PFSK-1 (cell line): Measurements from ENCODE around the gene UST.

Experiments used
- FOXP2 ChIP-seq: optimal IDR thresholded peaks from 2 replicates; pipeline ENCODE3; 2011; ENCODE audit warnings: borderline replicate concordance, control low read depth, inconsistent platforms; ENCODE audit not compliant: insufficient read depth; ENCODE audit errors: extremely low read length, extremely low read depth
- POLR2AphosphoS5 ChIP-seq: IDR thresholded peaks from 2 replicates; pipeline ENCODE4 v1.6.1; 2012; ENCODE audit warnings: low read depth, mild to moderate bottlenecking, control low read depth, low read length, moderate library complexity
- SIN3A ChIP-seq: IDR thresholded peaks from 2 replicates; pipeline ENCODE4 v1.6.1; 2012; ENCODE audit warnings: mild to moderate bottlenecking, low read length, moderate library complexity, borderline replicate concordance; ENCODE audit not compliant: insufficient read depth
- TAF1 ChIP-seq: IDR thresholded peaks from 2 replicates; pipeline ENCODE4 v1.6.1; 2012; ENCODE audit warnings: low read length, control low read depth, borderline replicate concordance; ENCODE audit not compliant: insufficient read depth
- TF ChIP-seq, protein P1 (sequence below), 2 experiments: IDR thresholded peaks; 2 replicates each; pipeline versions ENCODE4 v1.6.1 to v1.8.0; 2011 to 2012; ENCODE audit warnings: low read depth in 2 of 2, low read length in 2 of 2, control low read depth in 1 of 2, inconsistent platforms in 1 of 2, mild to moderate bottlenecking in 1 of 2, moderate library complexity in 1 of 2; ENCODE audit not compliant: insufficient read depth in 1 of 2

UST gene

DNA sequence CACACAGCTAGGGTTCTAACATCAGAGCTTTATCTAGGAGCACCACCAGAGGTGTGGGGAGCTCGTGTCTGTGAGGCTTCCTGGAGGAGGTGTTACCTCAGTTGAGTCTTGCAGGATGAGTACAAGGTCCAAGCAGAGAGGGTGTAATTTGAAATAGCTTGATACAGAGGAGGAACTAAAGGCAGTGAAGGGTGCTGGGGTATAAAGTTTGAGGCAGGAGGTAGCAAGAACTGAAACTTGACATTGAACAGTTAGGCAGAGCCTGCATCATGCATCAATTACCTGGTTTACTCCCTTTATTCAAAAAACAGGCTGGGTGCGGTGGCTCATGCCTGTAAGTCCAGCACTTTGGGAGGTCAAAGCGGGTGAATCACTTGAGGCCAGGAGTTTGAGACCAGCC is 241.2 kb downstream of the UST start:
- TF ChIP-seq TAF1 (no peak), SIN3A (no peak), FOXP2 (no peak), POLR2AphosphoS5 (no peak)
- TF ChIP-seq, protein P1, sequence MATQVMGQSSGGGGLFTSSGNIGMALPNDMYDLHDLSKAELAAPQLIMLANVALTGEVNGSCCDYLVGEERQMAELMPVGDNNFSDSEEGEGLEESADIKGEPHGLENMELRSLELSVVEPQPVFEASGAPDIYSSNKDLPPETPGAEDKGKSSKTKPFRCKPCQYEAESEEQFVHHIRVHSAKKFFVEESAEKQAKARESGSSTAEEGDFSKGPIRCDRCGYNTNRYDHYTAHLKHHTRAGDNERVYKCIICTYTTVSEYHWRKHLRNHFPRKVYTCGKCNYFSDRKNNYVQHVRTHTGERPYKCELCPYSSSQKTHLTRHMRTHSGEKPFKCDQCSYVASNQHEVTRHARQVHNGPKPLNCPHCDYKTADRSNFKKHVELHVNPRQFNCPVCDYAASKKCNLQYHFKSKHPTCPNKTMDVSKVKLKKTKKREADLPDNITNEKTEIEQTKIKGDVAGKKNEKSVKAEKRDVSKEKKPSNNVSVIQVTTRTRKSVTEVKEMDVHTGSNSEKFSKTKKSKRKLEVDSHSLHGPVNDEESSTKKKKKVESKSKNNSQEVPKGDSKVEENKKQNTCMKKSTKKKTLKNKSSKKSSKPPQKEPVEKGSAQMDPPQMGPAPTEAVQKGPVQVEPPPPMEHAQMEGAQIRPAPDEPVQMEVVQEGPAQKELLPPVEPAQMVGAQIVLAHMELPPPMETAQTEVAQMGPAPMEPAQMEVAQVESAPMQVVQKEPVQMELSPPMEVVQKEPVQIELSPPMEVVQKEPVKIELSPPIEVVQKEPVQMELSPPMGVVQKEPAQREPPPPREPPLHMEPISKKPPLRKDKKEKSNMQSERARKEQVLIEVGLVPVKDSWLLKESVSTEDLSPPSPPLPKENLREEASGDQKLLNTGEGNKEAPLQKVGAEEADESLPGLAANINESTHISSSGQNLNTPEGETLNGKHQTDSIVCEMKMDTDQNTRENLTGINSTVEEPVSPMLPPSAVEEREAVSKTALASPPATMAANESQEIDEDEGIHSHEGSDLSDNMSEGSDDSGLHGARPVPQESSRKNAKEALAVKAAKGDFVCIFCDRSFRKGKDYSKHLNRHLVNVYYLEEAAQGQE (IDR thresholded peaks at IDR 0.05; ENCODE audit: insufficient read depth in 1 of 2, low read depth in 2 of 2, low read length in 2 of 2) = no peak

DNA sequence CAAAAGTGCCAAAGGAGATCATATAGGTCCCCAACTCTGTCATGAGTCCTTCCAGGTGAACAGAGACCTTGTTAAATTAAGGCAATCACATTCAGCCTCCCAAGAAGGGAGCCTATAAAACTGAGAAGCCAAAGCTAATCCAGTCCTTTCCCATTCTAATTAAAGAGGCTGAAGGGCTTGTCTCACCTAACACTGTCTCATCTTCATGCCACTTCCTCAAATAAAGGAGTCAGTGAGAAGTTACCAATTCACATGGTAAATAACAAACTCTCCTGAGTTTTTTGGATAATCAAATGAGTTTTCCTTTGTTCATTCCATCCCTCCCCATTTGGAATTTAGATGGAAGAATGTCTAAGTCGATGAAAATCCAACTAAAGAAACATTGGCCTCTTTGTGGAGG is 242.8 kb downstream of the UST start:
- TF ChIP-seq FOXP2 = no peak
- TF ChIP-seq SIN3A = no peak
- no peak for TF ChIP-seq POLR2AphosphoS5
- TF ChIP-seq, protein P1 (IDR thresholded peaks at IDR 0.05; ENCODE audit: insufficient read depth in 1 of 2, low read depth in 2 of 2, low read length in 2 of 2) = no peak
- TF ChIP-seq TAF1 = no peak

DNA sequence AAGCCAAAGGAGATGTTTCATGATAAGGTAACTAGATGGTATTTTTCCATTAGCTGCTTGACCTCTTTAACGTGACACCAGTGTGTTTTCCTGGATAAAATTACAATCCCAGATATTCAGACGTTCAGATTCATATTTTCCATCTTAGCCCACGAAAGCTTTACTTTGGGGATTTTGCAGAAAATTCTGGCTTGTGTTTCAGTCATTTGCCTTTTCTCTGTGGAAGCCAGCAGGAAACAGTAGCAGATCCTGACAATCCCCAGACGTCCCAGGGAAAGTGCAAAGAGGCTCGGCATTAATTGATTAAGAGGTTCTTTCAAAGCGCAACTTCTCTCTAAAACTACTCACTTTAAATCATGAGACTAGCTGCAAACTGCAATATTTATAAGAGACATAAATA is 243.6 kb downstream of the UST start:
- TF ChIP-seq TAF1 = no peak
- TF ChIP-seq, protein P1 (IDR thresholded peaks at IDR 0.05; ENCODE audit: insufficient read depth in 1 of 2, low read depth in 2 of 2, low read length in 2 of 2) = no peak
- no peak for TF ChIP-seq FOXP2
- TF ChIP-seq POLR2AphosphoS5 = no peak
- no peak for TF ChIP-seq SIN3A

DNA sequence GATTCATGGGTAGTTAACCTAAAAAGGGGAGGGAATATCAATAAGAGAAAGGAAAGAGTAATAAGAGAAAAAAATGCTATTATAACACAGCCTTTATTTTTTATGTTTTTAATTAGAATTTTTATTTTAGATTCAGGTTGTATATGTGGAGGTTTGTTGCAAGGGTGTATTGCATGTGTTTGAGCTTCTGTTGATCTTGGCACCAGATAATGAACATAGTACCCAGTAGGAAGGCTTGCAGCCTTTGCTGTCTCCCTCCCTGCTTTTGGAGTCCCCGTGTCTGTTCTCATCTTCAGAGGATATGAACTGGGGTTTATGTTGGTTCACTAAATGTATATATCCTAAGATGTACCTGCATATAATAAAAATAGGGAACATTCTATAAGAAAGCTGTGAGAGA is 250.0 kb downstream of the UST start:
- TF ChIP-seq FOXP2 (no peak), TAF1 (no peak)

DNA sequence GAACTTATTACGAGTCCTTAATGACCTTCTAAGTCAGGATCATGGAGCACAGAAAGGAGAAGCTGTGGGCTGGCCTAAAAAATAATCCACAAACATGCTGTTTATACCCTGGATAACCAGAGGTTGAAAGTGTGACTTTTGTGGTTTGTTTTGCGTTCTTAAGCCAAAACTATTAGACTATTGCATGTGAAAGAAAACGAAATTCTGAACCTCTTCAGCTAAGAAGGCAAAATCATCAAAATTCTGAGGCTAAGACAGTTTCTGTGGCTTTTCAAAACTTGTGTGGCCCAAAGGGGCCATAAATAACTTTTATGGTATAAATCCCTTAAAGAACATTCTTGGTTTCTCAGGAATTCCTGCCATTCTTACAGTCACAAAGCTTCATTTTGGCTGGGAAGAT is 251.0 kb downstream of the UST start:
- no peak for TF ChIP-seq POLR2AphosphoS5
- no peak for TF ChIP-seq TAF1
- TF ChIP-seq FOXP2 = no peak
- TF ChIP-seq SIN3A = no peak
- TF ChIP-seq, protein P1 (IDR thresholded peaks at IDR 0.05; ENCODE audit: insufficient read depth in 1 of 2, low read depth in 2 of 2, low read length in 2 of 2) = no peak
